HG03520 (cell line): Measurements from ENCODE around the gene SHROOM3.
"Not testable (repeated sequence)": the region's sequence is repeated elsewhere in the genome, so short reads cannot be mapped to it uniquely, and the experiment has no call there.

ENCODE experiments used
- ATAC-seq: cut with Tn5 transposase; IDR thresholded peaks from one replicate; pipeline ENCODE4 v1.9.1; 2021; ENCODE audit warnings: mild to moderate bottlenecking, moderate library complexity; ENCODE audit not compliant: unreplicated experiment

The SHROOM3 gene

DNA sequence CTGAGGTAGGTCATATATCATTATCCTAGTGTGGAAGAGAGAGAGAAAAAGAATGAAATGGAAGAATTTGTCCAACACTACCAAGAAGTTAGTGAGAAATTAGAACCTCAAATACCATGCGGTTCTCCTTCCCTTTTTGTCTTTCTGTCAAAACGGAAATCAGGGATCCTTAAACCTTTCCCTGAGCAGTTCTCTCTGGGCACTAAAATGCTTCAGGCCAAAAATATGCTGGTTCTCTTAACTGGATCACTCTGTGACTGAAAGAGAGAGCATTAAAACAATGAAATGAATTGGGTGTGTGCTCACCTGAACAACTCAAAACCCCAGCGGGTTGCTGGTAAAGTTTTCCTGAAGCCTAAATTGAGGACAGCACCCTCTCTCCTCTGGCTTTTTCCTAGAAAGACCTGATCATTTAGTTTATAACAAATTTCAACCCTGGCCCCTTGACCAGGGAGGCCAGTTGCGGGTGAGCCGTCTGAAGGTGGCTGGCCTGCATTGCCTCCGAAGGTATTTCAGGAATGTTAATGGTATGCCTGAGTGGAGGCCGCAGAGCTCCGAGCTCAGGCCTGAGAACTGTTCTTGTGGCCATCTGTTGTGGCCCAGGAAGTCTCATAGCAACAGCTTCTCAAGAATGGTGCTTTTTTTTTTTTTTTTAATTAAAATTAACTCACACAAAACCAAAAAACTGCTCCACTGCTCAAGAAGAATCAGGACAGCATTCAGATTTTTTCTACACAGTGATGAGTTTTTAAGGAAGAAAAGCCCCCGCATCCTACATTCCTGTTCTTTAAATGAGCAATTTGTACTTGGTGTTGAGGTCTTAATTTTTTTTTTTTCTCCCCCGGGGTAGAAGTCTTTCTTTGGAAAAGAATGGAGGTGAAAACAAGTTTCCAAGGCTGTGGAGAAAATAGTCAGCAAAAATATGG, 155.1 kb downstream of the SHROOM3 start:
- ATAC-seq = no peak

DNA sequence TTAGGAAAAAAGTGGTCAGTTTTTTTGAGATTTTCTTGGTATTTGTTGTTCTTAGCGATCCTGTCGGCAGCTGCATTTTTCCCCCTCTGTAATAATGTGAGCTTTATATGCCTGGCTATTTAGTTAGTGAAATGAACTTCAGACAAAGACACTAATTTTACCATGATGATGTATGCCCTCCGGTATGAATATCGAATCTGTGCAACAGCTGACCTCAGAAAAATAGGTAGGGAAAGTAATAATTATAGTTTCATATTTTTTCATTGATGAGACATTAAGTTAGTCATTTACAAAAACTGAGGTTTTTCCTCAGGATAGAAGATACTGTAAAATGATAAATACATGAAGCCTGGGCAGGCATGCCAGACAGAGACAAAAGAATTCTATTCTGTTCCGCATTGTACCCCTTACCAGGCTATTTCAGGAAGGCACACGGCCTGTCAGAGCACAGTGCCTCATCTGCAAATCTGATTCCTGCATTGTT, 155.8 kb downstream of the SHROOM3 start:
- ATAC-seq = no peak

DNA sequence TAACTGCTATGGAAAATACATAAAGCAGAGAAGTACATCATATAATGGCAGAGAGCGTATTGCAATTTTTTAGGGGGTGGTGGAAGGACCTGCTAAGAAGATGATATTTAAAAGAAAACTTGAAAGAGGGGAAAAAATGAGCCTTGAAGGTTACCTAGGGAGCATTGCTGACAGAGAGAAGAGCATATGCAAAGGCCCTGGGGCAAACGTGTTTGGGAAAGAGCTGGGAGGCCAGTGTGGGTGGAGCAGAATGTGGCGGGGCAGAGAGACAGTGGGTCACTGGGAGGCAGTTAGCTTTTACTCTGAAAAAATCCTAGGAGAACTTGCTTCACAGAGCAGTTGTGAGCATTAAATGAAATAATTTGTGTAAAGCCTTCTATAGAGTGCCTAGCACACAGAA, 157.0 kb downstream of the SHROOM3 start:
- ATAC-seq = no peak

DNA sequence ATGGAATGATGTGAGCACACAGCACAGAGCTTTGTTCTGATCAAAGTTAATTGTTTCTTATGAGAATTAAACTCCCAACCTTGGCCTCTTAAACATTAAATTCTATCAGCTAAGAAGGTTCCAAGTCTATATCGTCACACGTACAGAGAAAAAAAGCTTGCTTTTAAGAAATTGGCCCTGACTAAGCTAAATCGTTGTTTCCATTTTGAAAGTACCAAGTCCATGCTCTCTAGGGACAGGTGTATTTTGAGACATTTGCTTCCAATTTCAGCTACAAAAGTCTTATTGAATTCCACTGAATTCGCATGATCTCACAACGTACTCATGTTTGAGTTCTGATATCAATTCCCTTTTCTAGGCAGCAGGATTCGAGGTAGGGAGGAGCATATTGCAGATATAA, 157.4 kb downstream of the SHROOM3 start:
- ATAC-seq = no peak

DNA sequence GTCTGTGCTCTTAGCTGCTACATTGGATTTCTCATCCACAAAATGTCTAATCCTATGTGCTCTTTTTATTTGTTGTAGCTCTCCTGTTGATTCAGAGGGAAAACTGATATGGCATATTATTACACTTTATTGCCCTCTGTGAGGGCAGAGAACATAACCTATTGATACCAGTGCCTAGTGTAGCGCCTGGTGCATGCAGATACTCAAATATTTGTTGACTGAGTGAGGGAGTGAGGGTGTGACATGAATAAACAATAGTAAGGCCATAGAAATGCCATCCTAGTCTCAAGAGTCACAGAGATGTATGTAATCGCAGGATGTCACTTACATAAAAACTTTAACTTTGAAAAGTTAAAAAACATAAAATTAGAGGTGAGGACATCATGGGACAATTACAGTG, 159.1 kb downstream of the SHROOM3 start:
- ATAC-seq = no peak

DNA sequence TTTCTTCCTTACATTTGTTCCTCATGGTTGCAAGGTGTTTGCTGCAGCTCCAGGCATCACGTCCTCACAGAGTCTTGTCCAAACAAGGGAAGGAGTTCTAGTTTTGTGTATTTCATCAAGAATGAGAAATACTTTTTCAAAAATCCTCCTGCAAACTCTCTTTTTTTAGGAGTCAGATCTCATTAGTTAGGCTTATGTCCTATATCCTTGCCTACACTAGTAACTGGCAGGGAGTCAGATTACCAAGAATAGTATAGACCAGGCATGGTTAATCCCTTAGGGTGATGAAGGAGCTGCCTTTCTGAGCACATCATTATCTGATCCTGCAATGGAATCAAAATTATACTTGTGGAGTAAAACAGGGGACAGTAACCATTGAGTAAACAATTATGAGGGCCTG, 160.4 kb downstream of the SHROOM3 start:
- ATAC-seq = no peak

DNA sequence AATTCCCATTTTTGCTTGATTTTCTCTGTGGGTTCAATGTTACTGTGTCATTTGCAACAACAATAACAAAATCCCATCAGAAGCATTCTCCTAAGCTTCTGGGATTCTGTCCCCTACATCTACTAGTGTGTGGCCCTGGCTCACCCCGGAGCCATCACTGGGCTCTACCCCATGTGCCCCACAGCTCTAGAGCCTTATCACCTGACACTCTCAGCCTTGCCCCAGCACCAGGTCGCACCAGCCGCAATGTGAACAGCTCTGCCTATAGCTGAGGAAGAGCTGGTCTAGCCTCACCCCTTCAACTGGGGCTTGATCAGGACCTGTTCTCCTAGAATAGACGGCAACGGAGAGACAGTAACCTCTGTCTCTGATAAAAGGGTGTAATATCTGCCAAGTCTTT, 161.7 kb downstream of the SHROOM3 start:
- no peak for ATAC-seq

DNA sequence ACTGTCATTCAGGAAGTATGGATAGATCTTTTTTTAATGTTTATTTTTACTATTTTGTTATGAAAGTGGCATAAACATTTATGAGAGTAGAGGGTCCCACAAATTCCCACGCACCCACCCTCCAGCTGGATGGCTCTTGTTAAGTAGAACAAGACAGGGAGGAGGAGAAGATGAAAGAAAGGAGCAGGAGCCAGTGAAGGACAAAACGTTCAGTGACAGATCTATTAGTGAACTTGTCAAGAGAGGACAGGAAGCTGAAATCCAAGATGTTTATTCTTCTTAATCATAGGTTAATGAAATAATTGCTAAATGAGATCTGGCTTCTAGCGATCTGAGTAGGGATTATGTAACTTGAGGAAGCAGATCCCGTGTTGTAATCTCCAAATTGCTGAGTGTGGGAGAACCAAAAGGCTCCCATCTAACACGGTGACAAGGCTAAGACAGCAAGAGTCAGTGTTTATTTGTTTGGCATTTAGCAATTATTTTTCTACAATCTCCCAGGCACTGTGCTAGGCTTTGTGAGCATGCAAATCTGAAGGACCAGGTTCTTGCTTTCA, 162.5 kb downstream of the SHROOM3 start:
- no peak for ATAC-seq

DNA sequence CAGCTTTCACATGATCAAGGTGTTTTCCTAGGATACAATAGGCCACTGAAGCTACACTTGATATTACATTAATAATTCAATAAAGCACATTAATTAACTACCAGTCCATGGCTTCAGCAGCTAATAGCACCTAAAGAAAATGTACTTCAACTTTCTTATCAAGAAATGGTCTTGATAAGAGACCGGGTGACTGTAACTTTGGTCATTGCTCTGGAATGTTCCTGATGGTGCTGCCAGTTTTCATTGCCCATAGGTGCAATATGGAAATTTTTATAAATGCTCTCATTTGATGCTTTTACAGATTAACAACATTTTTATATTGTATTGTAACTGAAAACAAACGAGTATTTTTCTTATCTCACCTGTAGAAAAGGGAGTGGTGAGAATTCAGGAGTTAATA, 165.4 kb downstream of the SHROOM3 start:
- no peak for ATAC-seq

DNA sequence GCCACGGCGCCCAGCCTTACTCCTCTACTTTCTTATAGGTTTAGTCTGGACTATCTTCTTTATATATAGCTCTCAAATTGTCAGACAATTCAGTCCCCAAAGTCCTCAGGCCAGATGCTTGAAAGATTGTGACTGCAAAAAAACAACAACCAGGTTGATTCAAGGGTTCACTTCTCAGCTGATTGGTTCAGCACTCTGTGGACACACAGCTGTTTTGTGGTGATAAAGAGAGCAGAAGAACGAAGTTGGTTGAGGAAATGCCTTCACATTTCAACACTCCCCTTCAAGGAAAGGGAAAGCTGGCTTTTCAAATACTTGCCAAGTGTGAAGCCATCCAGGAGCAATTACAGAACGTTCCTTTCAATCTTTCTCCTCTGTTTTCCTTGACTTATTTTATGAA, 166.8 kb downstream of the SHROOM3 start:
- no peak for ATAC-seq

DNA sequence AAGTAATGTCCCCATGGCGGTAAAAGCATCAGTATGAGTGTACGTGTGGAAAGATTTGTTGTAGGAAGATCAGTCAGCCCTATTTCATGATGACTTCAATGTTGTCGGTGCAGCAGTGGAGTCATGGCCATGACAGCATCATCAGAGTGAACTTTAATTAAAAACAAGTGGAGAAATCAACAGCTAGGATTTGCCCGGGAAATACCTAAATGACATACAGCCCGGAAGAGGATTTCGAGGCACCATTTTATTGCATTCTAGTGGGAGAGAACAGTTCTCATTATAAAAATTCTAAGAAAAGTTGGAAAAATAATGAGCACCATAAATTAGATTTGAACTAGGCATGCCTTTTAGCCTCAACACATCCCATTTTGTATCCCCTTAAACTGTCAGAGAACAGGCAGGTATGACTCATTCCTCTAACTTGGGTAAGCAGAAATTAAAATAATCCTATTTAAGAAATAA, 170.1 kb downstream of the SHROOM3 start:
- ATAC-seq = no peak

DNA sequence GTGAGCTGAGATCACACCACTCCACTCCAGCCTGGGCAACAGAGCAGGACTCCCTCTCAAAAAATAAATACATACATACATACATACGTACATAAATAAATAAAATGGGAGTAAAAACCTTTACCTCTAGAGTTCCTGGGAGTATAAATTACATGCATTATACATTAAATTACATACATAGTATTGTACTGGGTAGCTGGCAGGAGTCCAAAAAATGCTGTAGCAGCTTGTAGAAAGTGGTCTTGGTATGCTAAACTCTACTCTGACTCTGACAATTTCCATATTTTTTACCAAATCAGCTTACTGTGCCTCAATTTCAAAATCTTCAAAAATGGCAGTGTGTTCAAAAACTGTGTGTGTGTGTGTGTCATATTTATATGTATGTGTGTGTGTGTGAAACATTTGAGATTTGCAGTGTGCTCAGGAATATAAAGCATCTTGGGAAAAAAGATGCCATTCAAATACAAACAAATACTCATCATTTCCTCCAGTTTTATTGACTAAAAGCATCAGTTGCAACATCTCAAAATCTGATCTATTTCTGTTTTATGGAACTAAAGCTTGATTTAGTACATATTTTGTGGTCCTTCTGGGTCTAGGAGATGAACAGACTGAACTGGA, 171.7 kb downstream of the SHROOM3 start:
- ATAC-seq = no peak

DNA sequence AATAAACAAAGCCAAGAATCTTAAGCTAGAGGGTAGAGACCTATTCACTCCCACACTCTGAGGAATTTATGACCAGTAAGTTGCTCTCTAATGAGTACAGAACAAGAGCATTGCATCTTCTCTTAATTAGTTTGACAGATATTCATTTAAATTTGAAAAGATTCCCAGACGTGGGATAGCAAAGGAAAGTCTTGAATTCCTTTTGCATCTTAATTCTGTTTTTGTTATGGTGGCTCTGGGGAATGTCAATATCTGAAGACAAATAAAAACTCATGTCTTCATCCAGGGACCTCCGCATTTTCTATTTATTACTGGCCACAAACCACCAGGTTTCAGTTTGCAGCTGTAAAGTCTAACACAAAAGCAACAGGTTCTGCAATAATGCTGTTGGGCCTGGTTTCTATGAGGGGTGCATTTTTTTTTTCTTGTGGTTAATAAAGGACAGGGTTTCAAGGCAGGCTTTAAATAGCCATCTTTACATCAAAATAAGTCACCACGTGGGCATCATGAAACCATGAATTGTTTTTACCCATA, 172.3 kb downstream of the SHROOM3 start:
- peak; percentile 89 for ATAC-seq

DNA sequence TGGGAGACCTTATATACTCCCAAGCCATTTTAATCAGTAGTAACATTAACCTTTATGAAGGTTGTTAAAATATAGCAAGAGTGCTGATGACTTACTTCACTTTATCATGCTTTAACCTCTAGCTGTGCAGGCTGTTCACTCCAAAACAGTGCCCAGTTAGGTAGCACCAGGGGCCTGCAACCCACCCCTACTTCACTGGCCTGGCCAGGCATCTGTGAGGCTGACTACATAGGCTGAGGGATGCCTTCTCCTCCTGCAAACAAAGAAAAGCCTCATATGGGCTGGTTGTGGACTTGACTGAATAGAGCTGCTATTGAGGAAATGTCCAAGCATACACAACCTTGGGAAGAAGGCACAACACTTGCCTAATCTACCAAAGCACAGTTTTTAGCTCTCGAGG, 172.8 kb downstream of the SHROOM3 start:
- ATAC-seq = no peak

DNA sequence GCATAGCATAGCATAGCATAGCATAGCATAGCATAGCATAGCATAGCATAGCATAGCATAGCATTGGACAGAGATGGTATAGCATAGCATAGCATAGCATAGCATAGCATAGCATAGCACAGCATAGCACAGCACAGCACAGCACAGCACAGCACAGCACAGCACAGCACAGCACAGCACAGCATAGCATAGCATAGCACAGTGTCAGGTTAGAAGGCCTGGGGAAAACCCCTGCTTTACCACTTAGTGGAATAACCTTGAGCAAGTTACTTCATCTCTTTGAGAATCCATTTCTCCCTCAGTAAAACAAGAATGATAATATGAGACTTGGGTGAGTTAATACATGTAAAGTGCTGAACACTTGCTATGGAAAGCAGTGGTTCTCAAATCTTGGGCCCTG, 173.5 kb downstream of the SHROOM3 start:
- ATAC-seq = not testable (repeated sequence)

DNA sequence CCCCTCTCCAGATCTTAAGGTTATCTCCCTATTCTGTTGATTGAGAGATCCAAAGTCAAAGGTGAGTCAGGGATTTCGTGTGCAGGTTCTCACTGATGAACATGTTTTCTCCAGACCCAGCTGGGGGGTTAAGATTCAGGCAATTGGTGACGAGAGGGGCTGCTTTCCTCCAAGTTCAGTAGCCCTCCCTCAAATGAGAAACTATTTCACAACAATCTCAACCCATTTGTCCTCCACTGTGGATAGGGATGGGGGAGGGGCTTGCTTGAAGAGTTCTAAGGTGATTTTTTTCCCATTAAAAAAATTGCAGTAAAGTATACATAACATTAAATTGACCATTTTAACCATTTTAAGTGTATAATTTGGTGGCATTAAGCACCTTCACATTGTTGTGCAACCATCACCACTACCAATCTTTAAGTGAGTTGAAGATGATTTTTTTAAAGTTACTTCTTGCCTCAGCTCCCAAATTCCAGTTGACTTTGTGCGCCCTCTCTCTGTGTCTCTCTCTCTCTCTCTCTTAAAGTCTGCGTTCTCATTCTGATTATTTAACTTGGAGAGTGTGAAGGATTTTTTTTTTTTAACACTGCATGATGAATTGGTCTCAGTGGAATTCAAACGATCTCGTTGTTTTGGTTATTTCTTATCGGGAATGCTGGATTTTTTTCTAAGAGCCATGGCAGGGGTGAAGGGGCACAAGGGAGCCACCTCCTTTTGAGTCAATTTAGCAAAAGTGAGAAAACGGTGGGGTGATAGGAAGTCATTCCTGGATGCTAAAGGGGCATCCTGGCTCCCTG, 175.9 kb downstream of the SHROOM3 start:
- ATAC-seq = no peak

DNA sequence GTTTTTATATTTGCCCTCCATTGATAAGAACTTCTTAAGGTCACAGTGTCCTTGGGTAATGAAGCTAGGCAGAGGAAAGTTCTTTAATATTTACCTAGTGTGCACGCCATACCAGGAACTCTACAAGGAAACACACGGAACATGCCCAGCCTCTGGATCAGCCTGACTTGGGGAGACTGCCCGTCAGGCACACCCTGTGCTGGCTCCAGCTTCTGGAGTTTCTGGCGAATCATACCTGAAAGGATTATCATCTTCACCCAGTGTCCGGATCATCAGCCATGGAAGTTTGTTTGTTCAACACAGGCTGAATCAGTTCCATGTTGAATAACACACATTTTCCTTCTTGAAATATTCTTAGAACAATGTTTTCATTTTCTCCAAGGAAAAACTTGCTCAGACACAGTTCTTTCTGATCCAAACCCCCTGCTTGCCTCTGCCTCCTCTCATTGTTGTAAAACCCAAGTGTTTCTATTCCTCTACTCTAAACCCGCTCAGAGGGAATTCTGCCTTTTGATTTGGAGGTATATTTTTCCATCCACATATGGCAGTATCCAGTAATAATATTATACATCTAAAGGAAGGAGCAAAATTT, 176.7 kb downstream of the SHROOM3 start:
- ATAC-seq = no peak

DNA sequence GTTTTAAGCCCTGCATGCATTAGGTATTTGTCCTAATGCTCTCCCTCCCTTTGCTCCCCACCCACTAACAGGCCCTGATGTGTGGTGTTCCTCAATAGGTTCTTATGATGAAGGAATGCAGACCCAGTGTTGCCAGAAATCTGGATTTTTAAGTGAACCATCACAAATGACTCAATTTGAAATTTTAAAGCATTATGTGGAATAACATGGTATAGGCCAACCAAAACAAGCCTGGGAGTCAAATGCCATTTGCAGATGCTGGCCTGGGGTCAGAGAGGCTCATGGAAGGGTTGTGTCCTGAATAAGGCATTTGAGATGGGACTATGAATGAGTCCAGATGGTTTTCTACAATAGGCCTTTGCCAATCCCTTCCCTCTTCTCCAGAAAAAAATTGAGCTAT, 179.6 kb downstream of the SHROOM3 start:
- ATAC-seq = no peak

DNA sequence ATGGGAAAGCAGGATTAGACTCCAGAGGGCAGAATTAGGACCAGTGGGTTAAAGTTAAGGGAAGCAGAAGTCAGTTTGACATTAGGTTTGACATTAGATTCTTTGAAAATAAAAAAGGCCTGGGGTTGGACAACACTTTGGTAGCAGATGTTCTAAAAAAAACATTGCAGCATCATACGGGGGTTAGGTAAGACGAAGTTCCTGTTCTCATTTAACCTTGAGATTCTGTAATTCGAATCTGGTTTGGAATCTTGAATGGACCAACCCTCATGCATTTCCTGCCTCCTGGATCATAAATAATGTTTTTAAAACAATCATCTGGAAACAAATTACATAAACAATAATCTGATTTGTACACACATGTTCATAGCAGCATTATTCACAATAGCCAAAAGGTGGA, 181.0 kb downstream of the SHROOM3 start:
- ATAC-seq = no peak

DNA sequence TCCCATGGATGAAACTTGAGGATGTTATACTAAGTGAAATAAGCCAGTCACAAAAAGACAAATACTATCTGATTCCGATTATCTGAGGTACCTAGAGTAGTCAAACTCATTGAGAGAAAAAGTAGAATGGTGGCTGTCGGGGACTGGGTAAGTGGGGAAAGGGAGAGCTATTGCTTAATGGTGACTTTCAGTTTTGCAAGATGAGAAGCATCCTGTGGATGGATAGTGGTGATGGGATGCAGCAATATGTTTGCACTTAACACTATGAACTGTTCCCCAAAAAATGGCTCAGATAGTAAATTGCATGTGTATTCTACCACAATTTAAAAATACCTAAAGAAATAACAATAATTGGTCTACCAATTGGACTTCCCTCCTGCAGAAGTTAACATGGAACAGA, 181.5 kb downstream of the SHROOM3 start:
- no peak for ATAC-seq
